Choroid plexus epithelial cell (primary cell): ENCODE measurements around the gene SERPINF2.
"Not testable (repeated sequence)": the region's sequence is repeated elsewhere in the genome, so short reads cannot be mapped to it uniquely, and the experiment has no call there.

Experiments used
- DNase-seq: peaks from one replicate; pipeline ENCODE4 v3.0.0-alpha.2; 2010; ENCODE audit warnings: low read depth
- H3K4me3 ChIP-seq: 2 replicates; pipeline ENCODE4 v1.5.1; 2011; ENCODE audit warnings: low read depth, mild to moderate bottlenecking, control low read depth, low read length, moderate library complexity
- CTCF ChIP-seq: conservative IDR thresholded peaks from 2 replicates; pipeline ENCODE4 v1.5.1; 2011; ENCODE audit warnings: low read depth, mild to moderate bottlenecking, control low read depth, inconsistent platforms, low read length, moderate library complexity

The SERPINF2 gene

DNA sequence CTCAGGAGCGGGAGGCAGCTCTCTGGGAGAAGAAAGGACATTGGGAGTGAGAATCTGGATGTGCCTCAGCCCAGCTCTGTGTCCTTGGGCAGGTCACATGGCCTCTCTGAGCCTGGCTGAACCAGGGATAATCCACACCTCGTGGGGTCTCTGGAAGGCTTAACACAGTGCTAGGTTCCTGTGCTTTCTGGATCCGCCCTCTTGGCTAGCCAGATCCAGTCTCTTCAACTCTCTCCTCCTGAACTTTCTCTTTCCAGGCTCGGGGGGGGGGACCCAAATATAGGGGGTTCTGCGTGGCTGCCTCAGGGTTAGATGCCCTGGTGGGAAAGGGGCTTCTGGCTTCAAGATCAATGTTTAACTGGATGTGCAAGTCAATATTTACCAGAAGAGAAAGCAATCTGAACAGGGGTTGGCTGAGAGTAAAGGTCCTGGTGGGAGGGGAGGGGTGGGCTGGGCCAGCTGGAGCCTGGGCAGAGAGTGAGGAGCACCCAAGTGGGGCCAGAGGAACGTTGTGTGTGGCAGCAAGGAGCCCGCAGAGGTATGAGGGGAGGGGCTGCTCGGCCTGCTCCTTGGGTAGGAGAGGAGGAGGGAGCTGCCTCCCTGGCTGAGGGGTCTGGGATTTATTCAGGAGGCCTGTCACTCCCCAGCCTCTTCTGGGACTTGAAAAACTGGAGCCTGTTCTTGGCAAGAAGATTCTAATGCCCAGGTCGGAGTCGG is at the start of gene SERPINF2:
Gene SERPINF2, plus strand, starts transcription at position 501 of the 717 bp plus-strand sequence. CDS start 2,125 bp downstream, outside the sequence.
- no peak within 1 kb of the TSS for H3K4me3 ChIP-seq
- no peak for DNase-seq
- TF ChIP-seq CTCF = no peak

DNA sequence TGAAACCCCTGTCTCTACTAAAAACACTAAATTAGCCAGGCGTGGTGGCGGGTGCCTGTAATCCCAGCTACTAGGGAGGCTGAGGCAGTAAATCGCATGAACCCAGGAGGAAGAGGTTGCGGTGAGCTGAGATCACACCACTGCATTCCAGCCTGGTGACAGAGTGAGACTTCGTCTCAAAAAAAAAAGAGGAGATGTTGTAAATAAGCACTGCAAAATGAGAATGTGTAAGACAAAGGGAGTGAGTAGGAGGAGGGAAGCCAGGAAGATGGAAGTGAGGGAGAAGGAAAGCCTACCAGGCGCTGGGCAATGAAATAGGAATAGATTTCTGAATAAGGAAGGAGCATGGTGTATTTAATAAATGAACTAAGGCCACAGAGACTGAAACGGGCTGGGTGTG is 49.3 kb upstream of the SERPINF2 start:
- no peak for TF ChIP-seq CTCF
- no peak overlapping the region for H3K4me3 ChIP-seq
- DNase-seq = no peak

DNA sequence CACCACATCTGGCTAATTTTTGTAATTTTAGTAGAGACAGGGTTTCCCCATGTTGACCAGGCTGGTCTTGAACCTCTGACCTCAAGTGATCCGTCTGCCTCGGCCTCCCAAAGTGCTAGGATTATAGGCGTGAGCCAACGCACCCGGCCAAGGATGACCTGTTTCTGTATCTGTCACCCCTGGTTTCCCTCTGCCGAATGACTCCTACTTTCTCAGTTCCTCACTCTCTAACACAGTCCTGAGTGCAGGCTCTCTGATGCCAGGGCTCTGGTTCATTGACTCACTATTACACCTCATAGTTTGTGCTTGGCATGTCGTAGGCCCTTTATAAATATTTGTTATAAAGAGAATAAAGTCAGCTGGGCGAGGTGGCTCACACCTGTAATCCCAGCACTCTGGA is 47.3 kb upstream of the SERPINF2 start:
- no peak for TF ChIP-seq CTCF

DNA sequence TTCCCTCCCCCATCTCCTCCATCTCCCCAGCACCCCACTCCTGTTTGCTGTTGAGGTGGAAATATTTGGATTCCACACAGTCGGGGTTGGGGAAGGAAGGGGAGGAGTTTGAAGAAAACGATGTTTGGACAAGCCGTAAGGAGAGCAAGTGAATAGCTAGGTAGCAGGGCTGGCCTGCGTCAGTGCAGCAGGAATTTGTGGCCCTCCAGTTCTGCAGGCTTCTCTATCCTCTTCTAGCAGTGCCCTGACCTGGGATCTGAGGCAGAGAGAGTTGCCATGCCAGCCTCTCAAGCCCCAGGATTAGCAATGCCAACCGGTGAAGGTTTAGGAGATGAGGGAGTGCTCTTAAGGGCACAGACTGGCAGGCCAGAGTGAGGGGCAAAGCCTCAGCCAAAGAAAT is 45.0 kb upstream of the SERPINF2 start:
- H3K4me3 ChIP-seq = no peak overlapping the region
- TF ChIP-seq CTCF = no peak
- no peak for DNase-seq

More for the DNA sequence above, 47.3 kb upstream of the SERPINF2 start:
- no peak for DNase-seq
- H3K4me3 ChIP-seq = no peak overlapping the region

GRCh38 chr17:1699891-1700290 is 42.8 kb upstream of the SERPINF2 start:
- H3K4me3 ChIP-seq, DNase-seq: not testable (repeated sequence)

DNA sequence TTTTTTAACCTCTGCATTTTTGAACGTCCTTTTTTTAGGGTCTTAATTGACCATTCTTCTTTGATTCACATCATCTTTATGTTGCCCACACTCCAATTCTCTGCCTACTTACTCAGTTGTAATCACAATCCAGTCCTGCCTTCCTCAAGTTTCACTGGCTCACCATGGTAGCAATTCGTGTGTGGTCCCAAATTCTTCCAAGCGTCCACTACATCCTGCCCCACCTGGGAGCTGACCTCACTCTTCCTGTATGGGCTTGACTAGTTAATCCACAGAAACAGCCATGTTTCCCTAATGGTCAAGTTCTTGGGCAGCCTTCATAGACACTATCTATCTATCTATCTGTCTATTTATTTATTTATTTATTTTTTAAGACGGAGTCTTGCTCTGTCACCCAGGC is 39.6 kb upstream of the SERPINF2 start:
- no peak overlapping the region for H3K4me3 ChIP-seq
- TF ChIP-seq CTCF = no peak
- no peak for DNase-seq

GRCh38 chr17:1705004-1705403 is 37.7 kb upstream of the SERPINF2 start:
- DNase-seq = no peak
- no peak overlapping the region for H3K4me3 ChIP-seq
- no peak for TF ChIP-seq CTCF
